Muscle layer of colon (tissue), 2 donors: Measurements from ENCODE around the gene HOOK1.

Experiments used
- H3K27ac ChIP-seq: one replicate; pipeline ENCODE4 v1.7.0; 2013; ENCODE audit warnings: low read depth, mild to moderate bottlenecking, low read length, moderate library complexity
- H3K27me3 ChIP-seq, 2 donors: one replicate each; pipeline ENCODE4 v1.7.0; 2013; ENCODE audit warnings: low read length in 2 of 2, mild to moderate bottlenecking in 2 of 2; ENCODE audit not compliant: insufficient read depth in 2 of 2, control insufficient read depth in 1 of 2
- H3K36me3 ChIP-seq: one replicate; pipeline ENCODE4 v1.7.0; 2013; ENCODE audit warnings: mild to moderate bottlenecking, low read length; ENCODE audit not compliant: insufficient read depth
- H3K4me1 ChIP-seq: one replicate; pipeline ENCODE4 v1.7.0; 2013; ENCODE audit warnings: mild to moderate bottlenecking, low read length; ENCODE audit not compliant: insufficient read depth
- H3K4me3 ChIP-seq, 2 donors: one replicate each; pipeline ENCODE4 v1.7.0; 2013; ENCODE audit warnings: low read length in 2 of 2, low read depth in 1 of 2, mild to moderate bottlenecking in 1 of 2, moderate library complexity in 1 of 2
- H3K9ac ChIP-seq: one replicate; pipeline ENCODE4 v1.7.0; 2013; ENCODE audit warnings: low read length
- H3K9me3 ChIP-seq: one replicate; pipeline ENCODE4 v1.7.0; 2013; ENCODE audit warnings: mild to moderate bottlenecking, low read length
- donor health status: abdominal sarcoma.
- donor health status: Adenocarcinoma of cecum.

Gene HOOK1

GRCh38 chr1:59871746-59872145 is 57.0 kb downstream of the HOOK1 start:
- Histone ChIP-seq H3K4me1 (no peaks in the 10 kb centered on the region), H3K36me3 (no peaks in the 10 kb centered on the region), H3K27me3 (no peaks in the 10 kb centered on the region), H3K9me3 (no peaks in the 10 kb centered on the region), H3K9ac (no peak overlapping the region), H3K27ac (no peak overlapping the region), H3K4me3 (no peak overlapping the region)

GRCh38 chr1:59877108-59877682 is 62.4 kb downstream of the HOOK1 start:
- Histone ChIP-seq H3K4me1 (no peaks in the 10 kb centered on the region), H3K36me3 (no peaks in the 10 kb centered on the region), H3K27me3 (no peaks in the 10 kb centered on the region), H3K27ac (no peak overlapping the region), H3K4me3 (no peak overlapping the region), H3K9ac (no peak overlapping the region), H3K9me3 (no peaks in the 10 kb centered on the region)

GRCh38 chr1:59878370-59878769 is 63.6 kb downstream of the HOOK1 start:
- no peak overlapping the region for H3K4me3 ChIP-seq
- no peaks in the 10 kb centered on the region for H3K9me3 ChIP-seq
- H3K9ac ChIP-seq, result no peak overlapping the region
- no peaks in the 10 kb centered on the region for H3K36me3 ChIP-seq
- H3K4me1 ChIP-seq, result no peaks in the 10 kb centered on the region
- H3K27ac ChIP-seq, result no peak overlapping the region
- H3K27me3 ChIP-seq, result no peaks in the 10 kb centered on the region

- no peak overlapping the region for H3K9ac ChIP-seq
- no peaks in the 10 kb centered on the region for H3K9me3 ChIP-seq
- no peak overlapping the region for H3K27ac ChIP-seq
- no peak overlapping the region for H3K4me3 ChIP-seq
- no peaks in the 10 kb centered on the region for H3K27me3 ChIP-seq
- no peaks in the 10 kb centered on the region for H3K36me3 ChIP-seq
- no peaks in the 10 kb centered on the region for H3K4me1 ChIP-seq
Measured at GRCh38 chr1:59879574-59879973, 64.8 kb downstream of the HOOK1 start.

- Histone ChIP-seq H3K4me1 (no peaks in the 10 kb centered on the region), H3K27me3 (no peaks in the 10 kb centered on the region), H3K4me3 (no peak overlapping the region), H3K9ac (no peak overlapping the region), H3K9me3 (no peaks in the 10 kb centered on the region), H3K27ac (no peak overlapping the region), H3K36me3 (no peaks in the 10 kb centered on the region)
Measured at GRCh38 chr1:59879996-59880505, 65.3 kb downstream of the HOOK1 start.

- Histone ChIP-seq H3K9ac (no peak overlapping the region), H3K27ac (no peak overlapping the region), H3K4me3 (no peak overlapping the region), H3K9me3 (no peaks in the 10 kb centered on the region), H3K27me3 (no peaks in the 10 kb centered on the region), H3K4me1 (no peaks in the 10 kb centered on the region), H3K36me3 (no peaks in the 10 kb centered on the region)
Measured at GRCh38 chr1:59880735-59881134, 66.0 kb downstream of the HOOK1 start.

- Histone ChIP-seq H3K9me3 (no peaks in the 10 kb centered on the region), H3K27me3 (no peaks in the 10 kb centered on the region), H3K27ac (no peak overlapping the region), H3K36me3 (no peaks in the 10 kb centered on the region), H3K4me3 (no peak overlapping the region), H3K9ac (no peak overlapping the region), H3K4me1 (no peaks in the 10 kb centered on the region)
Measured at GRCh38 chr1:59885160-59885832, 70.5 kb downstream of the HOOK1 start.

- no peaks in the 10 kb centered on the region for H3K27me3 ChIP-seq
- H3K4me1 ChIP-seq, result no peaks in the 10 kb centered on the region
- no peak overlapping the region for H3K4me3 ChIP-seq
- no peak overlapping the region for H3K27ac ChIP-seq
- H3K9me3 ChIP-seq, result no peaks in the 10 kb centered on the region
- H3K36me3 ChIP-seq, result no peaks in the 10 kb centered on the region
- H3K9ac ChIP-seq, result no peak overlapping the region
Measured at GRCh38 chr1:59892841-59893811, 78.4 kb downstream of the HOOK1 start.

- H3K27me3 ChIP-seq, result no peaks in the 10 kb centered on the region
- no peak overlapping the region for H3K4me3 ChIP-seq
- H3K9me3 ChIP-seq, result no peaks in the 10 kb centered on the region
- no peak overlapping the region for H3K9ac ChIP-seq
- no peaks in the 10 kb centered on the region for H3K4me1 ChIP-seq
- H3K36me3 ChIP-seq, result no peaks in the 10 kb centered on the region
- no peak overlapping the region for H3K27ac ChIP-seq
Measured at GRCh38 chr1:59897165-59897564, 82.4 kb downstream of the HOOK1 start.

GRCh38 chr1:59898927-59899326 is 84.2 kb downstream of the HOOK1 start:
- Histone ChIP-seq H3K9ac (no peak overlapping the region), H3K4me3 (no peak overlapping the region), H3K27ac (no peak overlapping the region), H3K27me3 (no peaks in the 10 kb centered on the region), H3K9me3 (no peaks in the 10 kb centered on the region), H3K4me1 (no peaks in the 10 kb centered on the region), H3K36me3 (no peaks in the 10 kb centered on the region)

- H3K27ac ChIP-seq, result no peak overlapping the region
- H3K4me1 ChIP-seq, result no peaks in the 10 kb centered on the region
- no peaks in the 10 kb centered on the region for H3K27me3 ChIP-seq
Measured at GRCh38 chr1:59900640-59901039, 85.9 kb downstream of the HOOK1 start.

More at GRCh38 chr1:59900640-59901039, 85.9 kb downstream of the HOOK1 start:
- H3K4me3 ChIP-seq, result no peak overlapping the region
- no peaks in the 10 kb centered on the region for H3K9me3 ChIP-seq
- H3K36me3 ChIP-seq, result no peaks in the 10 kb centered on the region
- H3K9ac ChIP-seq, result no peak overlapping the region
